Neural cell (in vitro differentiated cells): ENCODE measurements around the gene RAB3IL1. TPM values are rescaled to one million over a fixed set of nuclear protein-coding genes. Genes with fewer than 3 reads are reported as not detected.

Source experiments
- H2AFZ ChIP-seq: fragments of 200-600, 300-800 bp; sonication (generic), shearing (Covaris generic); 2 replicates; pipeline ENCODE4 v1.6.0; 2014; ENCODE audit warnings: low read depth, mild to moderate bottlenecking, antibody characterized with exemption, low read length, moderate library complexity
- H3F3A ChIP-seq: fragments of 200-600 bp; shearing (Covaris generic); 2 replicates; pipeline ENCODE4 v1.6.1; 2016; ENCODE audit warnings: mild to moderate bottlenecking, moderate library complexity, mixed read lengths, antibody characterized with exemption, low read length; ENCODE audit not compliant: insufficient read depth, poor library complexity, severe bottlenecking
- H3K27ac ChIP-seq: fragments of 200-600, 300-800 bp; sonication (generic), shearing (Covaris generic); 2 replicates; pipeline ENCODE4 v1.5.1; 2014; ENCODE audit warnings: mild to moderate bottlenecking, low read length, moderate library complexity
- H3K27me3 ChIP-seq: fragments of 300-800, 200-600 bp; sonication (generic), shearing (Covaris generic); 2 replicates; pipeline ENCODE4 v1.6.0; 2014; ENCODE audit warnings: mild to moderate bottlenecking, low read depth, low read length, moderate library complexity; ENCODE audit not compliant: insufficient read depth
- H3K36me3 ChIP-seq: fragments of 300-800, 200-600 bp; sonication (generic), shearing (Covaris generic); 2 replicates; pipeline ENCODE4 v1.5.1; 2014; ENCODE audit warnings: mild to moderate bottlenecking, antibody characterized with exemption, low read length, moderate library complexity; ENCODE audit not compliant: insufficient read depth
- H3K4me2 ChIP-seq: fragments of 300-800, 200-600 bp; sonication (generic), shearing (Covaris generic); 2 replicates; pipeline ENCODE4 v1.6.0; 2014; ENCODE audit warnings: mild to moderate bottlenecking, low read length
- H3K4me3 ChIP-seq: fragments of 300-800, 200-600 bp; sonication (generic), shearing (Covaris generic); 2 replicates; pipeline ENCODE4 v1.5.1; 2014; ENCODE audit warnings: mild to moderate bottlenecking, low read length, moderate library complexity
- H3K79me2 ChIP-seq: fragments of 200-600 bp; shearing (Covaris generic); replicated peaks from 2 replicates; pipeline ENCODE4 v1.6.0; 2014; ENCODE audit warnings: mild to moderate bottlenecking, low read length, moderate library complexity; ENCODE audit not compliant: insufficient read depth
- H3K9ac ChIP-seq: fragments of 300-800, 200-600 bp; sonication (generic), shearing (Covaris generic); 2 replicates; pipeline ENCODE4 v1.6.1; 2016; ENCODE audit warnings: mild to moderate bottlenecking, low read length, mixed read lengths
- H3K9me2 ChIP-seq: fragments of 200-600 bp; shearing (Covaris generic); 2 replicates; pipeline ENCODE4 v1.6.1; 2016; ENCODE audit warnings: mild to moderate bottlenecking, low read length, mixed read lengths; ENCODE audit not compliant: insufficient read depth
- H3K9me3 ChIP-seq: fragments of 200-600, 300-800 bp; sonication (generic), shearing (Covaris generic); 2 replicates; pipeline ENCODE4 v1.6.1; 2016; ENCODE audit warnings: mild to moderate bottlenecking, mixed run types, low read length, moderate library complexity, mixed read lengths
- H4K20me1 ChIP-seq: fragments of 200-600 bp; shearing (Covaris generic); 2 replicates; pipeline ENCODE4 v1.6.1; 2016; ENCODE audit warnings: mild to moderate bottlenecking, mixed run types; ENCODE audit not compliant: insufficient read depth
- CTCF ChIP-seq: fragments of 450-650 bp; IDR thresholded peaks from 2 replicates; pipeline ENCODE4 v1.5.1; 2014; ENCODE audit warnings: antibody characterized with exemption, mild to moderate bottlenecking, moderate library complexity; ENCODE audit not compliant: poor library complexity, severe bottlenecking
- EP300 ChIP-seq: fragments of 450-650 bp; conservative IDR thresholded peaks from 2 replicates; pipeline ENCODE4 v1.6.1; 2014; ENCODE audit warnings: antibody characterized with exemption, mild to moderate bottlenecking, moderate library complexity; ENCODE audit not compliant: poor library complexity, severe bottlenecking
- EZH2 ChIP-seq: fragments of 200-600, 300-800 bp; shearing (Covaris generic), sonication (generic); IDR thresholded peaks from 2 replicates; pipeline ENCODE4 v1.6.1; 2014; ENCODE audit warnings: antibody characterized with exemption, low read length, borderline replicate concordance, mild to moderate bottlenecking; ENCODE audit not compliant: insufficient read depth, poor library complexity, severe bottlenecking
- MXI1 ChIP-seq: fragments of 450-650 bp; conservative IDR thresholded peaks from 2 replicates; pipeline ENCODE4 v1.6.1; 2014; ENCODE audit warnings: antibody characterized with exemption, mild to moderate bottlenecking; ENCODE audit not compliant: poor library complexity, severe bottlenecking
- POLR2AphosphoS5 ChIP-seq: IDR thresholded peaks from 2 replicates; pipeline ENCODE4 v1.6.1; 2012
- RAD21 ChIP-seq: fragments of 450-650 bp; conservative IDR thresholded peaks from 2 replicates; pipeline ENCODE4 v1.6.1; 2014; ENCODE audit warnings: antibody characterized with exemption, mild to moderate bottlenecking, moderate library complexity
- REST ChIP-seq: IDR thresholded peaks from 2 replicates; pipeline ENCODE4 v1.6.1; 2012; ENCODE audit warnings: borderline replicate concordance
- SMC3 ChIP-seq: fragments of 450-650 bp; conservative IDR thresholded peaks from 2 replicates; pipeline ENCODE4 v1.6.1; 2014; ENCODE audit warnings: antibody characterized with exemption, mild to moderate bottlenecking, moderate library complexity; ENCODE audit not compliant: poor library complexity
- TAF1 ChIP-seq: IDR thresholded peaks from 2 replicates; pipeline ENCODE4 v1.6.1; 2012; ENCODE audit warnings: low read depth
- polyA plus RNA-seq: library from polyadenylated mRNA; depleted of rRNA; stranded (reverse); fragments of >200 nt; gene quantifications from 2 replicates; pipeline ENCODE4 v1.2.3, GENCODE V29; 2014

The RAB3IL1 gene
- polyA plus RNA-seq, 1 donor from 2014 or later, result 1.6 TPM

GRCh38 chr11:61883947-61884346, 33.4 kb downstream of the RAB3IL1 start:
- Histone ChIP-seq H3K4me2 (no peak overlapping the region), H3K27ac (no peak overlapping the region)
- TF ChIP-seq EP300 (no peak), RAD21 (no peak), POLR2AphosphoS5 (no peak), SMC3 (no peak), MXI1 (no peak), REST (no peak), EZH2 (no peak), TAF1 (no peak), CTCF (no peak)

GRCh38 chr11:61883327-61883726, 34.0 kb downstream of the RAB3IL1 start:
- H3K4me2 ChIP-seq, result no peak overlapping the region
- H4K20me1 ChIP-seq, result no peaks in the 10 kb centered on the region
- TF ChIP-seq EP300 (no peak), REST (no peak), CTCF (no peak), EZH2 (no peak), POLR2AphosphoS5 (no peak), MXI1 (no peak), TAF1 (no peak), RAD21 (no peak), SMC3 (no peak)
- no peaks in the 10 kb centered on the region for H3K79me2 ChIP-seq
- H2AFZ ChIP-seq, result no peak overlapping the region
- no peak overlapping the region for H3K4me3 ChIP-seq
- H3F3A ChIP-seq, result no peaks in the 10 kb centered on the region
- H3K9ac ChIP-seq, result no peak overlapping the region
- no peak overlapping the region for H3K27ac ChIP-seq
- H3K9me3 ChIP-seq, result no peaks in the 10 kb centered on the region
- H3K27me3 ChIP-seq, result no peaks in the 10 kb centered on the region
- no peaks in the 10 kb centered on the region for H3K36me3 ChIP-seq
- H3K9me2 ChIP-seq, result no peaks in the 10 kb centered on the region

More at GRCh38 chr11:61883947-61884346, 33.4 kb downstream of the RAB3IL1 start:
- H3K9me2 ChIP-seq, result no peaks in the 10 kb centered on the region
- no peak overlapping the region for H2AFZ ChIP-seq
- no peaks in the 10 kb centered on the region for H3K9me3 ChIP-seq
- no peak overlapping the region for H3K4me3 ChIP-seq
- no peaks in the 10 kb centered on the region for H3K36me3 ChIP-seq
- H3K9ac ChIP-seq, result no peak overlapping the region
- no peaks in the 10 kb centered on the region for H4K20me1 ChIP-seq
- no peaks in the 10 kb centered on the region for H3K79me2 ChIP-seq
- H3F3A ChIP-seq, result no peaks in the 10 kb centered on the region
- H3K27me3 ChIP-seq, result no peaks in the 10 kb centered on the region
